GM18526 (cell line): Measurements from ENCODE around the gene HSPA2.

ENCODE experiments used
- POLR2A ChIP-seq: IDR thresholded peaks from 3 replicates; pipeline ENCODE4 v1.6.1; 2011; ENCODE audit not compliant: insufficient read length; ENCODE audit errors: extremely low read depth

HSPA2 gene

DNA sequence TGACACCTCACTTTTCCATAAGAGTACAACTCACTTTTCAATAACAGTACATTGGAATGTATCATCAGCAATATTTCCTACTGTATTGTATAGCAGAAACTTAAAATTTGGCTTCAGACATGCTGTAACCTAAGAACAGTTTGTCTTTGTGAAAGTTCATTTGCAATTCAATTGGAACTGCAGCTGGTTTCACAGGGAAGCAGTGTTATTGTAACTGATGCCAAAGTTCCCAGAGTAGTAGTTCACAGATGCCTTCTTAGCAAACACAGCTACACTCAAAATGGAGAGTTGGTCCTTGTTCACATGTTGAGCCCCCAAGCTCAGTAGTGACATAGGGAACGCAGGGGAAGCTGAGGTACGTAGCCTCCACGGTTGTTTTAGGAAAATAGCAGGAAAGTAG lies 32.6 kb downstream of the HSPA2 start:
- no peak for TF ChIP-seq POLR2A

DNA sequence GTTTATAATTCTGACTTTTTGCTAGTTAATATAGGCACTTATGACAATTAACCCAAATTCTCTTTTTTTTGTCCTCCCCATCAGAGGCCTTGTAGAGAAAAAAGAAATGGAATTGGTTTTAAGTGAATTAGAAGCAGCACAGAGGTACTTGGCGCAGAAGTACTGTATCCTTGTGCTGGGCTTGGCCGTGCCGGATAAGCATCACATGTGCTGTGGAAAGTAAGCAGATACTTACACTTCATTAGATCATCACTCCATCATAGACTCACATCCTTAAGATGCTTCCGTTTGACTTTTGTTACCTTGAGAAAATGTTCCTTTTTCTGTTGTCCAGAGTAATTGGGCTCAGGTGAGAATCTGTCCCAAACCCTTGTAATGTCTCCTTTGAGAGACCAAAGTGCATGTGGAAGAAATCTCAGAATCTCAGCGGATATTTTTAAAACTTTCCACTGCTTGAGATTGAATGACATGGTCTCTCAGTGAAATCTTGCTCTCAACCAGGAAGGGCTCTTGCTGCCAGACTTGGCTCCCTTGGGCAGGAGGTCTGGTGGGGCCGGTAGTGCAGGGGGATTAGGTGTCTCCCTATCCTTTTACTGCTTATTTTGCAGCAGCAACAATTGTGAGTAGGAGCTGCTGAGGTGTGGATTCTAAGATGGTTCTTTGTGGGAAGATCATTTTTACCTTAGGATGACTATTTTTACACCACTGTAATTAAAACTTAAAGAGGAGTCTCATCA lies 34.0 kb downstream of the HSPA2 start:
- no peak for TF ChIP-seq POLR2A

GRCh38 chr14:64577211-64577610 lies 36.7 kb downstream of the HSPA2 start:
- no peak for TF ChIP-seq POLR2A

GRCh38 chr14:64580467-64580866 lies 39.9 kb downstream of the HSPA2 start:
- no peak for TF ChIP-seq POLR2A

GRCh38 chr14:64581363-64581762 lies 40.8 kb downstream of the HSPA2 start:
- no peak for TF ChIP-seq POLR2A

GRCh38 chr14:64581817-64582216 lies 41.3 kb downstream of the HSPA2 start:
- TF ChIP-seq POLR2A, result no peak

DNA sequence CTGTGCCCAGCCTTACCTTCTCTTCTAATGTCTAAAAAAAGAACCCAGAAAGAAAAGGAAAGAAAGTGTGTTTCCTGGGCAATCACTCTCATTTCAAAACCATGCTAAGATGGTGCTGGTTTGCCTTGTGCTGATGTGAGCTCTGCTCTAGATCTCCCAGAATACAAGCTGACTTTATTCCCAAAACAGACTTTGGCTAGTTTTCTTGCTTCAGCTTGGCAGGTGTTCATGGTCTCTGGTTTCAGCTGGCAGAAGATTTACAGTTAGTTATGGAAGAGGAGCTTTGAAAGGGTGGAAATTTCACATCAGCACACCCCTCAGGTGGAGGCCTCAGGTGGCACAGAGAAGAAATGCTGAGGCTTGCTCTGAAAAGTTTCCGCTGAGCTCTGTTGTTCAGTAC lies 43.6 kb downstream of the HSPA2 start:
- TF ChIP-seq POLR2A, result no peak

DNA sequence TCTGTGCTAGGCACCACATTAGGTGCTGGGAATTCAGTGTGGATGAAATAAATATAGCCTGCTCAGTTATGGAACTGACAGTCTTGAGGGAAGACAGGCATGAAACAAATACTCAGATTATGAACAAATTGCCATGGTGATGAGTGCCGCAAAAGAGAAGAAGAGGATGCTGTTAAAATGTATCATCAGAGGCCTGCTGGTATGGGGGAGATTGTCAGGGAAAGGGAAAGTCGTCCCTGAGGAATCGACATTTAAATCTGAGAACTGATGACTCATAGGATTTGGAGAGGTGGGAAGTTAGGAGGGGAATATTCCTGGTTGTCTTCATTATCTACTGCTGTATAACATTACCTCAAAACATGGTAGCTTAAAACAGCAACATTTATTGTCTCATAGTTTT lies 51.3 kb downstream of the HSPA2 start:
- no peak for TF ChIP-seq POLR2A
